Activated CD4-positive, CD25-positive, alpha-beta regulatory T cell (primary cell): ENCODE data around the gene SLC16A5.
"Not testable (repeated sequence)": the region's sequence is repeated elsewhere in the genome, so short reads cannot be mapped to it uniquely, and the experiment has no call there.

Experiments used
- DNase-seq, 4 experiments: peaks; one replicate each; lab custom pipeline; 2025; lab: John Stamatoyannopoulos, UW

SLC16A5 gene

DNA sequence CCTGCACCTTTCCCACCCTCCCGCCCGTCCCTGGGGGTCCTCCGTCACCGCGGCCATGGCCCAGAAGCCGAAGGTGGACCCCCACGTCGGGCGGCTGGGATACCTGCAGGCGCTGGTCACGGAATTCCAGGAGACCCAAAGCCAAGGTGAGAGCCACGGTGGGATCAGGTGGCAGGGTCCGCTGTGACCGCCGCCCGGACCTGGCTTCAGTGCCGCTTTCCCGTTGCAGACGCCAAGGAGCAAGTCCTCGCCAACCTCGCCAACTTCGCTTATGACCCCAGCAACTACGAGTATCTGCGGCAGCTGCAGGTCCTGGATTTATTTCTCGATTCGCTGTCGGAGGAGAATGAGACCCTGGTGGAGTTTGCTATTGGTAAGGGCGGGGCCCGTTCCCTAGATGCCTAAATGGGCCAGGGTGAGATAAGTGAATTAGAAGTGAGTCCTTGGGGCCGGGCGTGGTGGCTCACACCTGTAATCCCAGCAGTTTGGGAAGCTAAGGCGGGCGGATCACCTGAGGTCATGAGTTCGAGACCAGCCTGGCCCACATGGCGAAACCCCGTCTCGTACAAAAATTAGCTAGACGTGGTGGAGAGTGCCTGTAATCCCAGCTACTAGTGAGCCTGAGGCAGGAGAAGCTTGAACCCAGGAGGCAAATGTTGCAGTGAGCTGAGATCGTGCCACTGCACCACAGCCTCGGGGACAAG is 22.6 kb downstream of the SLC16A5 start:
- no peak for DNase-seq

DNA sequence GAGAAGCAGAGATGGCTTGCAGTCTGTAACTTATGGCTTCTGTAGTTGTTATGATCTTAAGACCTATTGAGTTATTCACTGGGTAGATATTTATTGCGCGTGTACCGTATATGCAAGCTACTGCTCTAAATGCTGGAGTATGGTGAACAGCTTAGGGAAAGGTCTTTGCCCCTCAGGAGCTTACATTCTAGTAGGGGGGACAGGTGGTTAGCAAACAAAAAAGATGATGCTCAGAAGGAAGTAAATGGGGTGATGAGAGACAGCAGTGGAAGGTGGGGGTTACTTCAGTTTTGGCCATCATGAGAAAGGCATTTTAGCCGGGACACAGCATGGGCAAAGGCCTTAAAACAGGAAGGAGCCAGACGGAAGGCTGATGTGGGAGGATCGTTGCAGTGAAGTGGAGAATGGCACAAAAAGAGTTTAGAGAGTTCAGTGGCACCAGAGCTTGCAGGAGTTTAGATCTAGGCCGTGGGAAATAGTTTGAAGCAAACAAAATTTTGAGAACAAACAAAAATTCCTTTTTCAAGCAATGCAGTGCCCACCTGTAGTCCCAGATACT is 24.1 kb downstream of the SLC16A5 start:
- no peak for DNase-seq

DNA sequence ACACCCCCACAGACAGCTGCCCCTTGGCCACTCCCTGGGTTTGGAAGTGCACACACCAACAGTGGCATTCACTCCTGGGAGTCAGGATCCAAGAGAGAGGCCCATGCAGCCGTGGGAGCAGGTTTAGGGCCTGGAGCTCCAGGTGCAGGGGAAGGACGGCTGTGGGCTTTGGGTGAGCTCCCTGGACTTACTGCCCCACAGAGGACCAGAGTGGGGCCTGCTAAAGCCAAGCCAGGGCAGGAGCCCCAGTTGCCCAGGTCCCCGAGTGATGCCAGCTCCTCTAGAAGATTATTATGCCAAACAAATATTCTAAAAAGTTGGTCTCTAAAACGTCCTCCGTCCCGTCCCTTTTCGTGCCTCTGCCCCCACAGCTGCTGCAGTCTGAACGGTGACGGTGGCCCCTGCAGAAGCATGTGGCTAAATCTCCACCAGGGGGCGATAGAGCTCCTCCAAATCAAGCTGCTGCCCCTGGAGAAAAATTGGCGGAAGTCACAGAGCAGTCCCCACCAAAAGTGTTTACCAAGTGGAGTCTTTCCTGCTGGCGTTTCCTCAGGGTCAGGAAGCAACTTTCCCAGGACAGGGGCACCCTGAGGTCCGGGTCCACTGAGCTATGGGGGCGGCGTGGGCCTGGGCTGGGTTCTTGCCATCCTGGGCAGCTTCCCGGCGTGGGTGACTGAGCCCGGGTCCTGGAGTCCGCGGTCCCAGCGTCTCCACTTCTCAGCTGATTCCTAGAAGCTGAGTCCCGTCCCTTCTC is 26.2 kb downstream of the SLC16A5 start:
- DNase-seq, result peak; percentile 77 to 87 (median 82)

DNA sequence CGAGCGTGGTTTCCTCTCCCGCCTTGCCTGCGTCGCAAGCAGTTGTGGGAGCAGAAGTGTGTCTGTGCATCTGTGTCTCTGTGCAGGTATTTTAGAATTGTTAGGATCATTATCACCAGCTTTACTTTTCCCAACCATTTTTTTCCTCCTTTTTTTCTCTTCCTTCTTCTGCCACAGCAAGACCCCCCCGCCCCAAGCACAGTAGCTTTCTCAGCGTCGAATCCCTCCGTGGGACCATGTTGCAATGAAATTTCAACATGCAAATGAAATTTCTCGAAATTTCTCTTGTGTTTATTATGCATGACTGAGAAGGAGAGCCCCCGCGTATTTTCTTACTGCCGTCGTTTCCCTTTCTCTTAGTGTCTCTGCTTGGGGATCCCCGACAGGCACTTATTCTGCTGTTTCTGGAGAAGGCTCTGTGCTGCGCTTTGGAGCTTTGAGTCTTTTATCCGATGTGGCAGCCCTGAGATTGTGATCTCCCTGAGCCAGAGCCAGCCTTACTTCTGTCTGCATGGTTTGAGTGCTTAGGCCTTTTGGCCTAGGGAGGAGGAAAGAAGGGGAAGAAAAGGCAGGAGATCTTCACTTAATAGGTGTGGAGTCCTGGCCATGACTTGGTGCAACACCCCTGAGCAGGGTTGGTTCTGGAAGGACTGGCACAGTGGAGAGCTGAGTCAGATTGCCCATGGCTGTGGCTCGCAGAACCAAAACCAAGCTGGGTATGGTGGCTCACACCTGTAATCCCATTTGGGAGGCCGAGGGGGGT is 27.0 kb downstream of the SLC16A5 start:
- no peak for DNase-seq

DNA sequence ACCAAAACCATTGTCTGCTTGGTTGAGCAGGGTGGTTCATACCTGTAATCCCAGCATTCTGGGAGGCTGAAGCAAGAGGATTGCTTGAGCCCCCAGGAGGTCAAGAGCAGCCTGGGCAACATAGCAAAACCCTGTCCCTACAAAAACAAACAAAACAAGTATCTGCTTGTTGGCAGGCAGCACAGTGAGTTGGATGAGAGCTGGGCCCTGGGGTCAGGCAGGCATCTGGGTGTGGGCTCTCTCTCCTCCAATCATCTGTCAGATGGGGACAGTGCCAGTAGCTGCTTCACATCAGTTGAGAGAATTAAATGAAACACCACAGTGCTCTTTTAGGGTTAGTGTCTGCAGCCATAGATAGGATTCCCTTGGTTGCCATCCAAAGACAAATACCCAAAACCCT is 27.8 kb downstream of the SLC16A5 start:
- no peak for DNase-seq

DNA sequence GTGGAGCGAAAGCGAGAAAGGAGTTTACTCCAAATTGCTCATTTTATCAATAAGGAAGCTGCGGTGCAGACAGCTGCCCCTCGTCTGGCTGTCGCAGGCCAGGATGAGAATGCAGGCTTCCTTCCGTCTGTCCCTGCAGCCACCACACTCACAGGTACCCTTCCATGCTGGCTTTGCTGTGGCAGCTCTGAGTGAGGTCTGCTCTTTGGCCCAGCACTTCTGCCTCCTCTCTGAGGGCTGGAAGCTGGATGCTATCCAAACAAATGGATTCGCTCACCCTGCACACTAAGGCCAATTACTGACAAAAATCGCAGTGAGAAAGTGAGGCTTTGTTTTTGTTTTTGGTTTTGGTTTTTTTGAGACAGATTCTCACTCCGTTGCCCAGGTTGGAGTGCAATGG is 29.0 kb downstream of the SLC16A5 start:
- DNase-seq, result no peak

DNA sequence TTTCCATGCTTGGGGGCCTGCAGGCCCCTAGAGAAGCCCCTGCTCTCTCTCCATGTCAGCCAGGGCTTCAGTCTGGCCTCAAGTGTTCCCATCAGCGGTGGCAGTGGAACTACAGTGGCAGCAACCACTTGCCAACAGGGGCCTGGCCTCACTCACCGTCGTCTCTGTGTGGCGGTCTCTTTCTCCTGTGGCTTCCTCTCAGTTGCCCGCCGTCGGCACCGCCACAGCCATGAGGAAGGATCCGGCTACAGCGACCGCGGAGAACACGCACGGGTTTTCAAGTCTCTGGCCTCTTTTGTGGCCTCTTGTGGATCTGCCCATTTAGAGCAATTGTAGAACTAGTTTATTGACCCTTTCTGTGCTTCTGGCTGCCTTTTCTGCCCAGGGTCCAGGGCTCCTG is 30.6 kb downstream of the SLC16A5 start:
- no peak for DNase-seq

DNA sequence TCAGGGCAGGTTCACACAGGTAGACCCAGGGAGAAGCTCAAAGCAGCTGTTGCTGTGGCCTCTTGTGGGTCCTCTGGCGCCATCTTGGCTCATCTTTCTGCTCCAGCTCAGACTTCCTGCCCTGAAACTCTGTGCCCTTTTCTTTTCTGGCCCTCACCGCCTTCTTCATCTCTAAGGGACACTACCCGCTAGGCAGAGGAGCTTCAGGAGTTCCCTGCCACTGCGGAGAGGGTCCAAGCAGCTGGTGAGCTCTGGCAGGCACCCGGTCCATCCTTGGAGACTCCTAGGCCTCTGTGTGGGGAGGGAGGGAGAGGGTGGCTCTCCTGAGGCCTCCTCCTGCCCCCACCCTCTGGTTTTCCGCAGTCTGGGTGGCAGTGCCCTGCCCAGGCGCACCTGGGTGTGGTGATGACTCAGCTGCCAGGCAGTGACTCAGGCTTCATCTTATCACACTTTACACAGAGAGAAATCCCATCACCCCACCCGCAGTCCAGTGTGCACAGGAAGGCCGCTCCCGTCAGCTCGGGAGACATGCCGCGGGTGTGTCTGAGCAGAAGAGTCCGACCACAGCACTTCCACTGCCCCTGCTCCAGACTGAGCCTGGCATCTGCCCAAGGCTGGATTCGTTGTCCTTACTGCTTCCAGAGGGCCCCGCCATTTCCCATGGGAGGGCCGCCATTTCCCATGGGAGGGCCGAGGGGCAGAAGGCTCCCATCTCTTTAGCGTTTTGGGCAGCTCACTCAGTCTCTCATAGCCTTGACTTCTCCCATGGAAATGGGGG is 36.5 kb downstream of the SLC16A5 start:
- peak; percentile 17 to 47 (median 30) for DNase-seq

DNA sequence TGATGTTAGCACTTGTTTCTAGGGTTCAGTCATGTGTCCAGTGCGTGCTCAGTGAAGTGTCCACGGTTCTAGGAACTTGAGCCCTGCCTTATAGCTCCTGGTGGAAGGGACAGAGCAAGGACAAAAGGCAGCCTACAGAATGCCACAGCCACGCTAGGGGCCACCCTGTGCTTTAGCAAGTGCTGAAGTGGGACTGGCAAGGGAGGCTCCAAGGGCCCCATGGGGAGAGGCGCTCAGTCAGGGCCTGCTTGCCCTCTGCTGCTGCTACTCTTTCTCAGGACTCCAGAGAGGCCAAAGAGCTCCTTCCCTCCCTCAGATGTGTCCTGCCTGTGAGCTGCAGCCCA is 37.0 kb downstream of the SLC16A5 start:
- DNase-seq, result no peak

DNA sequence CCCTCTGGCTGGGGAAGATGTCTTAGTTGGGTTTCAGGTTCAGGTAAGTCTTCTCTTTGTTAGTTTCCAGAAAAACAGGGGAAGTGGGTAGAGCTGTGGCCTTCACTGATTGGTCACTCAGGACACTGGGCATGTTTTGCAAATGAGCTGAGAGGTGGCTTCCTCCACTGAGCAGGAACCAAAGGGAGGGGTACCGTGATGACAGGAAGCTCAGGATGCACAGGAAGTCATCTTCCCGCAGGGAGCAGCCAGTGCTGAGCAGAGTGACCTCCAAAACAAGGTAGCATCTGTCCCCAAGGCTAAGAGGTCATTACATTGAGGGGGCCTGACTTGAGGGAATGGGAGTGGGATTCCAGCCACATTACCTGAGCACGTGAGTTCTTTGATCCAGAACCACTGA is 38.2 kb downstream of the SLC16A5 start:
- no peak for DNase-seq

DNA sequence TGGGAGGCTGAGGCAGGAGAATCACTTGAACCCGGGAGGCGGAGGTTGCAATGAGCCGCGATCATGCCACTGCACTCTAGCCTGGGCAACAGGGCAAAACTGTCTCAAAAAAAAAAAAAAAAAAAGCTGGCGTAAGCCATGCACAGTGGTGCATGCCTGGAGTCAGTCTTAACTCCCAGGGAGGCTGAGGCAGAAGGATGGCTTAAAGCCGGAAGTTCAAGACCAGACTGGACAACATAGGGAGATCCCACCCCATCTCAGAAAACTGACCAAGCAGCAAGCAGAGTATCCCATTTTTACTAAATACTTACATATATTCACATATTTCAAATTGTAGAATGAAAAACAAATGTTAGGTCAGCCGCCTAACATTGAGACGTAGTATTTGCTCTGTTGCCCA is 39.2 kb downstream of the SLC16A5 start:
- DNase-seq, result no peak

DNA sequence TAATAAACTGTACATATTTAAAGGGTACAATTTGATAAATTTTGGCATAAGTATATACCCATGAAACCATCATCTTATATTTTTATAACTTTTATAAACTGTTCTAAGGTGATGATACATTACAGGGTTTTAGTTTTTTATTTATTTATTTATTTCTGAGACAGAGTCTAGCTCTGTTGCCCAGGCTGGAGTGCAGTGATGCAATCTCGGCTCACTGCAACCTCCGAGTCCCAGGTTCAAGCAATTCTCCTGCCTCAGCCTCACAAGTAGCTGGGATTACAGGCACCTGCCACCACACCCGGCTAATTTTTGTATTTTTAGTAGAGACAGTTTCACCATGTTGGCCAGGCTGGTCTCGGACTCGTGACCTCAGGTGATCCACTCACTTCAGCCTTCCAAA is 40.2 kb downstream of the SLC16A5 start:
- not testable (repeated sequence) for DNase-seq

DNA sequence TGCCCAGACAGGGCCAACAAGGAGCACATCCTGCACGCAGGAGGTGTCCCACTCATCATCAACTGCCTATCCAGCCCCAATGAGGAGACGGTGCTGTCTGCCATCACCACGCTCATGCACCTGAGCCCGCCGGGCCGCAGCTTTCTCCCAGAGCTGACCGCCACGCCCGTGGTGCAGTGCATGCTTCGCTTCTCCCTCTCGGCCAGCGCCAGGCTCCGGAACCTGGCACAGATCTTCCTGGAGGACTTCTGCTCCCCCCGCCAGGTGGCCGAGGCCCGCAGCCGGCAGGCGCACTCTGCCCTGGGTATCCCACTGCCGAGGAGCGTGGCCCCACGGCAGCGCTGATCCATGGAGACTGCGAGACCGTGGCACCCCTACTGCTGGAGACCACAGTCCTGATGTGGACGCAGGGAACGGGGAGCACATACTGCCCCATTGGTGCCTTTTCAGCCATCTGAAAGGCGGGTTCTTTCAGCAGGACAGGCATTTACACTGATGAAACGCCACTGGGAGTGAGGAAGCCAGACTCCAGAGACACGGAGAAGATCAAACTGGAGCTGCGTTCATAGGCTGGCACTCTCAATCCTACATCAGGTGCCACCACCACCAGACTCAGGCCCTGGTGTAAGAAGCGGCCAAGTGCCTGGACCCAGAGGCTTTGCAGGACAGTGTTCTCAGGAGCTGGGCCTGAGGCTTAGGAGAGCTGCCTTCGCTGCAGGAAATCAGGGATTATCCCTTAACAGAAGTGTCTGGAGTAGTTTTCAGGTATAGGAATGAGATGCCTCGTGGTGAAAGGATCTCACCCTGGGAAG is 41.1 kb downstream of the SLC16A5 start:
- DNase-seq, result no peak

DNA sequence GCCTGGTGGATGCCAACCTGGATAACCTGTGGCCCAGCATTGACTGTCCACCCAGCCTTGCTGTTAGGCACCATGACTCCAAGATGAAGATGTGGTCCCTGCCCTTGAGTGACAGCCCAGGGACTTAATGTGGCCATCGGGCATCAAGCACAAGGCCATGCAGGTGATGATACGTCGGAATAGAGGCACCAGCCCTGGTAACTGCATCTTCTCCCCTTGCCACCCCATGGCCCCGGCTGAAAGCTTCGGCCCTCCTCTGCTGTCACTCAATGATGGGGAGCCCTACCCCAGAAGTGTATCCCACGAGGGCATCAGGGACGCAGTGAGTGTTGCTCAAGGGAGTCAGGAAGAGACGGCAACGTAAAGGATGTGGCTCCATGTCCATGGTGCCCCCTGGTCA is 41.8 kb downstream of the SLC16A5 start:
- no peak for DNase-seq

DNA sequence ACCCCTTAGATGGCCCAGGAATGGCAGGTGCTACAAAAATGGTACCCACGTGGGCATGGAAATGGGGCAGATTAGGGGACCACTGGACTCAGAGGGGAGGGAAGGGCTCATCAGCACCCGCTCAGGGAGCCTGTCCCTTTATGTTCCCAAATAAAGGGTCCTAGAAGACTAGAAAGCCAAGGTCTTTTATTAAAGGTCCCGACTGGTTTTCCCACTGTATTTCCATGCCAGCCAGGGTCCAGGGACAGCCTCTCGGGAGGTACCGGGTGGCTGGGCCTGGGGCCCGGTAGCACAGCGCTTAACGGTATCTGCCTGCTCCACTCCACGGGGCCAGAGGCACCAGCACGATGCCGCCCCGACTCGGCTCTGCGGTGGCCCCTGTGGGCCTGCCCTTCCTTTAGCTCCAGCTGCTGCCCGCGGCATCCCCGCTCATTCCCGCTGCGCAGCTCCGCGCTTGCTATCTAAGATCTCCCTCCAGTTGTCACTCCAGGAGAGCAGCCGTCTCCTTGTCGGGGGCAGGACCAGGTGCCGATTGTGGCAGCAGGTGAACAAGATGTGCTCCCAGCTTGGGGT is 42.4 kb downstream of the SLC16A5 start:
- no peak for DNase-seq

DNA sequence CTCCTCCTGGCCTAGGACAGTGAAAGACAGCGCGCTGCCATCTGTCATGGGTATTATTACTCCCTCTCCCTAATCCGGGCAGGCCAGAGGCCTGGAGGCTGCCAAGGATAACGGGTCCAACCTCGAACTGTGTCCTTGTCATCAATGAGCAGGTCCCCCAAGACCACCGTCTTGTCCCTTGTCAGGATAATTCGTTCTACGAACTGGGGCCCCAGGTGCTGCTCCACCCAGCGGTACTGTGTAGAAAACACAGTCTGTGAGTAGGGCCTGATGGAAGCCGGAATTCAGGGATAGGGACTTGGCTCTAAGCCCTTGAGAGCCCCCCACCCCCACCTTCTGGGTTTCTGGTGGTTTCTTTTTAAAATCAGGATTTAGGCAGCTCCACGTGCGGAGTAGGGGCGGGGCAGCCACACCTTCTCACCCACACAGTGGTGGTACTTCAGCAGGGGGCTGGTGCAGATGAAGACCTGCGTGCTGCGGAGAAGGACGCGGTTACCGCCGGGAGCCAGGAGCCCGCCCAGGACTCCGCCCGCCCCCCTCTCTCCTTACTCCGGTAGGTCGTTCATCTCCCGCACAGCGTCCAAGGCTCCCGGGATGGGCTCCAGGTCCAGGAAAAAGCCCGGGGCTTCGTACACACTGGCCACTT is 43.0 kb downstream of the SLC16A5 start:
- DNase-seq, result peak in 2 of 4 experiments; percentile 18 to 19

DNA sequence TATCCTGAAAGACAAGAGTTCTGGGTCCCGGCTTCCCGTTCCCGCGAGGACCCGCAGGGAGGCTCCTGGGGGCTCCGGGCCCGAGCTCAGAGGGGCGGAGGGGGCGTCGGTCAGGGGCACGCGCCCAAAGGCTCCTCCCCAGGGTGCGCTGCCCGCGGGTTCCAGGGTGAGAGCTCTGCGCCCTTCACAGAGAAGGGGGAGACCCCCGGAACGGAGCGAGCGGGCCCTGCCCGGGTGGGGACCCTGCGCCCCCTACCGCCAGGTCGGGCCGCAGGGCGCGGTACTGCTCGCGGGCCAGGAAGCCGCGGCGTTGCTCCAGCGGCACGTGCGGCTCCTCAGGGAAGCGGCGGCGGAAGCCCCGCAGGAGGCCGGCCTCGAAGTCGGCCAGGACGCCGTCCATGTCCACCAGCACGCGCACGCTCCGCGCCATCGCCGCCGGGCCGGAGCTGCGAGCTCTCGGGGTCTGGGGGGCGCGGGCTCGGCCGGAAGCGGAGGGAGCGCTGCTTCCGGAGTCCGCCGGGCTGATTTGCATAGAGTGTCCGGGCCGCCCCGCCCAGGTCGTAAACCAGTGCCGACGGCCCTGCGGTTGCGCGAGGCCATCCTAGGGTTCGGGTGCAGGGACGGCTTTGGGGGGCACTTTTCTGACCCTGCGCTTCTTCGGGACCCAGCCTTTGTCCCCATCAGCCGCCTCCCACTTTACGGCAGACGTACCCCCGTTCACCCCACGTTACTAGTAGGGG is 43.7 kb downstream of the SLC16A5 start, which contains the start of gene NT5C:
TSS of gene NT5C (minus strand) at position 465 of the 740 bp plus-strand sequence. CDS start at position 430, 35 bp downstream.
- DNase-seq, result peak; percentile 43 to 56 (median 44)

DNA sequence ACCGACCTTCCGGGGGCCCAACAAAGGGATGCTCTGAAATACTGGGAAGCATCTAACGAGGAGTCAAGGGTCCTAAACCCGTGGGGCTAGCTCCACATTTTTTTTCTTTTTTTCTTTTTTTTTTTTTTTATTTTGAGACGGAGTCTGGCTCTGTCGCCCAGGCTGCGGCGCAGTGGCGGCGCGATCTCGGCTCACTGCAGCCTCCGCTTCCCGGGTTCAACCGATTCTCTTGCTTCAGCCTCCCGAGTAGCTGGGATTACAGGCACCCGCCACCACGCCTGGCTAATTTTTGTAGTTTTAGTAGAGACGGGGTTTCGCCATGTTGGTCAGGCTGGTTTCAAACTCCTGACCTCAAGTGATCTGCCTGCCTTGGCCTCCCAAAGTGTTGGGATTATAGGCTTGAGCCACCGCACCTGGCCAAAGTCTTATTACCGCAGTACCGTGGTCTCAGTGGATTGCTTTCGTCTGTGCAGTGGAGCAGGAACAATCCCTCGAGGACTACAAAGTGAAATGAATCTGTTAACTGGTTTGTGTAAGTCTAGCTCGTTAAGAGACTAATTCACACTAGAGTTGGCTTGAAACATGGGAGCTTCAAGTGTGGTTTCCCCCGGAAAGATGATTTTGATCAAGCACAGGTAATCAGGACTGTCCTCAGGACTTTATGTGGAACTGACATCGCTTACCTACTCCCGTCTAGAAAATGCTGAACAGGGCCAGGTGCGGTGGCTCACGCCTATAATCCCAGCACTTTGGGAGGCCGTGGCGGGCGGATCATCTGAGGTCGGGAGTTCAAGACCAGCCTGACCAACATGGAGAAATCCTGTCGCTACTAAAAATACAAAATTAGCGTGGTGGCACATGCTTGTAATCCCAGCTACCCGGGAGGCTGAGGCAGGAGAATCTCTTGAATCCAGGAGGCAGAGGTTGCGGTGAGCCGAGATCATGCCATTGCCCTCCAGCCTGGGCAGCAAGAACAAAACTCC is 44.6 kb downstream of the SLC16A5 start:
- not testable (repeated sequence) for DNase-seq
